HepG2 (cell line): ENCODE results near the gene SNX6. TPM values are rescaled to one million over a fixed set of nuclear protein-coding genes. Genes with fewer than 3 reads are reported as not detected.
A peak's percentile ranks its signal among the peaks of the same experiment; 100 is the strongest.

Experiments
- DMAP1 ChIP-seq: IDR thresholded peaks from 2 replicates; pipeline ENCODE4 v1.6.1; 2016
- GATA4 ChIP-seq: sonication (generic); IDR thresholded peaks from 2 replicates; pipeline ENCODE4 v1.6.1; 2016; ENCODE audit warnings: antibody characterized with exemption, low read depth, borderline replicate concordance
- KAT7 ChIP-seq: IDR thresholded peaks from 2 replicates; pipeline ENCODE4 v1.6.1; 2018; ENCODE audit warnings: borderline replicate concordance, missing compliant biosample characterization
- PRMT3 ChIP-seq: sonication (generic); formaldehyde crosslinking; IDR thresholded peaks from 2 replicates; pipeline ENCODE4 v1.8.1; 2022; ENCODE audit warnings: low read depth, mild to moderate bottlenecking, moderate library complexity, missing genetic modification reagents, borderline replicate concordance
- SP1 ChIP-seq, 2 experiments: fragments of 450-650 bp in 1 of 2; sonication (generic) in 1 of 2; formaldehyde crosslinking in 1 of 2; IDR thresholded peaks; 2 replicates each; pipeline versions ENCODE4 v1.4.0 to v1.6.1; 2016 to 2020; ENCODE audit warnings: missing genetic modification reagents in 1 of 2
- ZBTB37 ChIP-seq: sonication (generic); formaldehyde crosslinking; IDR thresholded peaks from 2 replicates; pipeline ENCODE4 v1.4.0; 2020; ENCODE audit warnings: mild to moderate bottlenecking, missing genetic modification reagents
- ZBTB38 ChIP-seq: sonication (generic); formaldehyde crosslinking; IDR thresholded peaks from 2 replicates; pipeline ENCODE4 v1.5.1; 2020; ENCODE audit warnings: mild to moderate bottlenecking, missing genetic modification reagents
- ZNF136 ChIP-seq: sonication (generic); formaldehyde crosslinking; IDR thresholded peaks from 2 replicates; pipeline ENCODE4 v1.8.1; 2022; ENCODE audit warnings: low read depth, mild to moderate bottlenecking, moderate library complexity, missing genetic modification reagents
- ZNF20 ChIP-seq: sonication (generic); formaldehyde crosslinking; IDR thresholded peaks from 2 replicates; pipeline ENCODE4 v1.4.0; 2020; ENCODE audit warnings: mild to moderate bottlenecking, moderate library complexity, missing genetic modification reagents
- ZNF329 ChIP-seq: sonication (generic); formaldehyde crosslinking; IDR thresholded peaks from 2 replicates; pipeline ENCODE4 v1.9.0; 2021; ENCODE audit warnings: low read depth, mild to moderate bottlenecking, missing genetic modification reagents
- ZNF343 ChIP-seq: sonication (generic); formaldehyde crosslinking; IDR thresholded peaks from 2 replicates; pipeline ENCODE4 v1.4.0; 2020; ENCODE audit warnings: mild to moderate bottlenecking, missing genetic modification reagents
- ZNF441 ChIP-seq: sonication (generic); formaldehyde crosslinking; IDR thresholded peaks from 2 replicates; pipeline ENCODE4 v1.7.0; 2021; ENCODE audit warnings: missing genetic modification reagents, borderline replicate concordance
- ZNF710 ChIP-seq: sonication (generic); formaldehyde crosslinking; IDR thresholded peaks from 2 replicates; pipeline ENCODE4 v1.5.0; 2020; ENCODE audit warnings: mild to moderate bottlenecking, missing genetic modification reagents, borderline replicate concordance
- ZNF83 ChIP-seq: sonication (generic); formaldehyde crosslinking; IDR thresholded peaks from 2 replicates; pipeline ENCODE4 v1.4.0; 2020; ENCODE audit warnings: missing genetic modification reagents, mild to moderate bottlenecking, borderline replicate concordance
- polyA plus RNA-seq, 8 experiments: library from polyadenylated mRNA; depleted of rRNA in 3 of 8; stranded (reverse) in 7 of 8; unstranded in 1 of 8; fragments of >200 nt; fragmentation: Illumina TruSeq in 4 of 8; extraction: Trizol in 4 of 8; gene quantifications; 2 replicates each; pipeline versions ENCODE4 v1.2.1 to v1.2.3, GENCODE V29; 2011 to 2016; ENCODE audit warnings: low read depth in 4 of 8, missing spikeins in 1 of 8, mixed read lengths in 1 of 8; ENCODE audit not compliant: insufficient read depth in 1 of 8
- total RNA-seq, 5 experiments: library from RNA; depleted of rRNA; stranded (reverse); fragments of >200 nt; fragmentation: Illumina TruSeq; extraction: Trizol; gene quantifications; 2 replicates each; pipeline ENCODE4 v1.2.3, GENCODE V29; 2016; ENCODE audit warnings: low read depth in 1 of 5
- TF ChIP-seq, protein P1 (sequence below): sonication (generic); formaldehyde crosslinking; IDR thresholded peaks from 2 replicates; pipeline ENCODE4 v1.5.0; 2020; ENCODE audit warnings: mild to moderate bottlenecking, missing genetic modification reagents
- TF ChIP-seq, protein P2 (sequence below): sonication (generic); formaldehyde crosslinking; IDR thresholded peaks from 2 replicates; pipeline ENCODE4 v1.4.0; 2020; ENCODE audit warnings: mild to moderate bottlenecking, missing genetic modification reagents
- TF ChIP-seq, protein P3 (sequence below): sonication (generic); formaldehyde crosslinking; IDR thresholded peaks from 2 replicates; pipeline ENCODE4 v1.9.0; 2021; ENCODE audit warnings: missing genetic modification reagents, mild to moderate bottlenecking, borderline replicate concordance

SNX6 gene
- total and polyA plus RNA-seq, 2 of the 13 experiments (the other 11 are each of a cell fraction or from before 2014, with no cell fraction given), result 92.3 to 169 TPM

DNA sequence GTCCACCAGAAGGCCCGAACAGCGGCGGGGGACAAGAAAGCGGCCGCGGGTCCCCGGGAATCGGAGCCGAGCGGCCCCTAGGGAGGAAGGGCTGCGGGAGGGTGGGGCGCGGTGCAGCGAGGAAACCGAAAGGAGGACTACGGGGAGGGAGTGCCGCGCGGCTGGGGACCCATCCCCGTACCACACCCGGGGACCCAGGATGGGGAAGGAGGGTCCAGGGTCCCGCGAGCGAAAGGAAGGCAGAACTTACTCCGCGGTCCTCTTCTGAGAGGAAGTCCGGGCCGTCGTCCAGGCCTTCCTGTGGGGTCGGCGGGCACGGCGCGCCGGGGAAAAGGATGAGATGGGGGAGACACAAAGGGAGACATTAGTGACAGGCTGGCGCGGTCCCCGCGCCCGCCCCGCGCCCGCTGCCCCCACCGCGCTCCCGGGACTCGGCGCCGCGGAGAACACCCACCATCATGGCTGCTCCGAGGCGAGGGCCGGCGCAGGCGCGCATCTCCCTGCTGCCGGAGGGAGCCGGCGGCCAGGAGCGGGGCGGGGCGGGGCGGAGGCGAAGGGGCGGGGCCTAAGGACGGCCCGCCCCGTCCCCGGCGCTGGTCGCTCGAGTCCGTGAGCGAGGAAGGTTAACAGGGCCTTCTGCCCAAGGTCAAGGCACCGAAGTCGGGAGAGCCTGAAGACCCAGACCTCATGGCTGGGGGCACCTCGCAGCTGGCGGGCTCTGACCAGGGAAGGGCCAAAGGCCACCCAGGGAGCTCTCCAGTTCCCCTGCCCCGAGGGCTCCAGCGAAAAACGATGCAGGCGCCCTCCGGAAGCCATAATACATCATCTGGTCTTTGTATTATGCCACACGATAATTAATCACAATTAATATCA lies at the start of gene SNX6 (continued):
- TF ChIP-seq, protein P1, sequence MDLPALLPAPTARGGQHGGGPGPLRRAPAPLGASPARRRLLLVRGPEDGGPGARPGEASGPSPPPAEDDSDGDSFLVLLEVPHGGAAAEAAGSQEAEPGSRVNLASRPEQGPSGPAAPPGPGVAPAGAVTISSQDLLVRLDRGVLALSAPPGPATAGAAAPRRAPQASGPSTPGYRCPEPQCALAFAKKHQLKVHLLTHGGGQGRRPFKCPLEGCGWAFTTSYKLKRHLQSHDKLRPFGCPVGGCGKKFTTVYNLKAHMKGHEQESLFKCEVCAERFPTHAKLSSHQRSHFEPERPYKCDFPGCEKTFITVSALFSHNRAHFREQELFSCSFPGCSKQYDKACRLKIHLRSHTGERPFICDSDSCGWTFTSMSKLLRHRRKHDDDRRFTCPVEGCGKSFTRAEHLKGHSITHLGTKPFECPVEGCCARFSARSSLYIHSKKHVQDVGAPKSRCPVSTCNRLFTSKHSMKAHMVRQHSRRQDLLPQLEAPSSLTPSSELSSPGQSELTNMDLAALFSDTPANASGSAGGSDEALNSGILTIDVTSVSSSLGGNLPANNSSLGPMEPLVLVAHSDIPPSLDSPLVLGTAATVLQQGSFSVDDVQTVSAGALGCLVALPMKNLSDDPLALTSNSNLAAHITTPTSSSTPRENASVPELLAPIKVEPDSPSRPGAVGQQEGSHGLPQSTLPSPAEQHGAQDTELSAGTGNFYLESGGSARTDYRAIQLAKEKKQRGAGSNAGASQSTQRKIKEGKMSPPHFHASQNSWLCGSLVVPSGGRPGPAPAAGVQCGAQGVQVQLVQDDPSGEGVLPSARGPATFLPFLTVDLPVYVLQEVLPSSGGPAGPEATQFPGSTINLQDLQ (CRISPR knock-in tag), result peak; percentile 73; the same call in 1 of the 2 replicates
- TF ChIP-seq, protein P2, sequence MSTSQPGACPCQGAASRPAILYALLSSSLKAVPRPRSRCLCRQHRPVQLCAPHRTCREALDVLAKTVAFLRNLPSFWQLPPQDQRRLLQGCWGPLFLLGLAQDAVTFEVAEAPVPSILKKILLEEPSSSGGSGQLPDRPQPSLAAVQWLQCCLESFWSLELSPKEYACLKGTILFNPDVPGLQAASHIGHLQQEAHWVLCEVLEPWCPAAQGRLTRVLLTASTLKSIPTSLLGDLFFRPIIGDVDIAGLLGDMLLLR (CRISPR knock-in tag), result peak; percentile 7
- TF ChIP-seq ZNF20 (CRISPR knock-in tag) (no peak), ZNF83 (CRISPR knock-in tag) (peak; percentile 61; the same call in 1 of the 2 replicates), ZNF710 (no peak; the same call in 1 of the 2 replicates), DMAP1 (CRISPR knock-in tag) (peak; percentile 75; the same call in 1 of the 2 replicates), ZNF329 (CRISPR knock-in tag) (peak; percentile 95), ZNF441 (peak; percentile 75), ZBTB37 (CRISPR knock-in tag) (peak; percentile 56; the same call in 1 of the 2 replicates), ZNF136 (peak; percentile 21; the same call in 1 of the 2 replicates), ZNF343 (CRISPR knock-in tag) (peak; percentile 99), KAT7 (peak; percentile 98), PRMT3 (no peak), SP1 (IDR thresholded peaks at IDR 0.05) (no peak), SP1 (CRISPR knock-in tag; IDR thresholded peaks at IDR 0.05) (peak; percentile 85), ZBTB38 (CRISPR knock-in tag) (peak; percentile 92), GATA4 (peak; percentile 80)
- TF ChIP-seq, protein P3, sequence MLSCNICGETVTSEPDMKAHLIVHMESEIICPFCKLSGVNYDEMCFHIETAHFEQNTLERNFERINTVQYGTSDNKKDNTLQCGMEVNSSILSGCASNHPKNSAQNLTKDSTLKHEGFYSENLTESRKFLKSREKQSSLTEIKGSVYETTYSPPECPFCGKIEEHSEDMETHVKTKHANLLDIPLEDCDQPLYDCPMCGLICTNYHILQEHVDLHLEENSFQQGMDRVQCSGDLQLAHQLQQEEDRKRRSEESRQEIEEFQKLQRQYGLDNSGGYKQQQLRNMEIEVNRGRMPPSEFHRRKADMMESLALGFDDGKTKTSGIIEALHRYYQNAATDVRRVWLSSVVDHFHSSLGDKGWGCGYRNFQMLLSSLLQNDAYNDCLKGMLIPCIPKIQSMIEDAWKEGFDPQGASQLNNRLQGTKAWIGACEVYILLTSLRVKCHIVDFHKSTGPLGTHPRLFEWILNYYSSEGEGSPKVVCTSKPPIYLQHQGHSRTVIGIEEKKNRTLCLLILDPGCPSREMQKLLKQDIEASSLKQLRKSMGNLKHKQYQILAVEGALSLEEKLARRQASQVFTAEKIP (CRISPR knock-in tag), result no peak
